Right renal pelvis (tissue), 4 donors: Measurements from ENCODE around the gene DYNLT1. TPM values are rescaled to one million over a fixed set of nuclear protein-coding genes. Genes with fewer than 3 reads are reported as not detected.
"Not testable (repeated sequence)": the region's sequence is repeated elsewhere in the genome, so short reads cannot be mapped to it uniquely, and the experiment has no call there.

ENCODE experiments used
- DNase-seq, 4 donors: peaks; one replicate each; pipeline ENCODE4 v3.0.0-alpha.2; 2013; ENCODE audit warnings: low read depth in 4 of 4, low spot score in 3 of 4, missing footprints in 1 of 4
- polyA plus RNA-seq, 4 donors: library from polyadenylated mRNA; unstranded; fragments of 120-200 nt; gene quantifications; one replicate each; pipeline ENCODE4 v1.2.1, GENCODE V29; 2013; ENCODE audit not compliant: insufficient read length in 4 of 4

DYNLT1 gene
- polyA plus RNA-seq, 4 donors = 166 to 182 (median 170) TPM

- no peak for DNase-seq
These were observed 18.0 kb downstream of the DYNLT1 start for GRCh38 chr6:158626360-158627167.

- DNase-seq = no peak
These were observed 18.6 kb downstream of the DYNLT1 start for GRCh38 chr6:158625881-158626305.

GRCh38 chr6:158624684-158625682 lies 19.6 kb downstream of the DYNLT1 start:
- DNase-seq = no peak

GRCh38 chr6:158622545-158623190 lies 21.9 kb downstream of the DYNLT1 start:
- DNase-seq = no peak

GRCh38 chr6:158621694-158622544 lies 22.6 kb downstream of the DYNLT1 start:
- no peak for DNase-seq

GRCh38 chr6:158620963-158621693 lies 23.4 kb downstream of the DYNLT1 start:
- no peak for DNase-seq

- no peak for DNase-seq
These were observed 24.4 kb downstream of the DYNLT1 start for GRCh38 chr6:158619922-158620801.

- DNase-seq = not testable (repeated sequence)
These were observed 26.3 kb downstream of the DYNLT1 start for GRCh38 chr6:158618289-158618688.

- not testable (repeated sequence) for DNase-seq
These were observed 29.9 kb downstream of the DYNLT1 start for GRCh38 chr6:158614606-158615005.

GRCh38 chr6:158611541-158612370 lies 32.8 kb downstream of the DYNLT1 start:
- DNase-seq = peak in 1 of 4 donors; percentile 19

- no peak for DNase-seq
These were observed 33.5 kb downstream of the DYNLT1 start for GRCh38 chr6:158611039-158611438.

- DNase-seq = no peak
These were observed 34.1 kb downstream of the DYNLT1 start for GRCh38 chr6:158610319-158610968.

- no peak for DNase-seq
These were observed 34.9 kb downstream of the DYNLT1 start for GRCh38 chr6:158609455-158610155.

- no peak for DNase-seq
These were observed 36.3 kb downstream of the DYNLT1 start for GRCh38 chr6:158608221-158608620.

- DNase-seq = no peak
These were observed 37.0 kb downstream of the DYNLT1 start for GRCh38 chr6:158607411-158608170.
